ENCODE data around the gene ADAM12. TPM values are rescaled to one million over a fixed set of nuclear protein-coding genes. Genes with fewer than 3 reads are reported as not detected.

The ADAM12 gene
- total RNA-seq, 1 donor from 2014 or later: 100 TPM

DNA sequence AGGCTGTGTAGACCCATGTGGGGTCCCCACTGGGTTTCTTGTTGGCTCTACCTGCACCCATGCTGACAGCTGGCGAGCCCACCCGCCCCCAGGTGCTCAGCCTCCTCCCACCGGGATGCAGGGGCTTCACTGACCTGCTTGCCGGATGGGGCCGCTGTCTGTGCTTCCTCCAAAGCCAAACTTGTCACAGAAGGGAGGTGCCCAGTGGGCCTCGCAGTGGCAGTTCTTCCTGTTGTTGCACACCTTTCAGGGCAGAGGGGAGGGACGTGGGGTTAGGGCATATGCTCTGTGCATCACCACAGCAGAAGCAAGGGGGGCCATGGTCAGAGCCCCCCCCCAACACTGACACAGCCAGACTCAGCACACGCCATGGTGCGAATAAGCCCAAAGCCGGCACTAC, 345.4 kb downstream of the ADAM12 start:
- Histone ChIP-seq H3K27ac (ENCODE audit: low read depth, low read length) (no peak overlapping the region), H2AFZ (ENCODE audit: low read depth, low read length) (no peak overlapping the region), H3K4me1 (ENCODE audit: insufficient read depth, low read length) (peaks cover 4% of the 10 kb centered on the region), H3K9ac (ENCODE audit: low read length) (no peak overlapping the region), H4K20me1 (ENCODE audit: insufficient read depth, low read length) (no peaks in the 10 kb centered on the region), H3K79me2 (ENCODE audit: insufficient read depth, low read length) (no peaks in the 10 kb centered on the region), H3K27me3 (ENCODE audit: insufficient read depth, low read length) (no peaks in the 10 kb centered on the region), H3K4me2 (ENCODE audit: low read length) (no peak overlapping the region), H3K9me3 (ENCODE audit: insufficient read depth, low read depth, low read length) (no peaks in the 10 kb centered on the region), H3K36me3 (ENCODE audit: insufficient read depth, low read length) (peaks cover 46% of the 10 kb centered on the region), H3K4me3 (ENCODE audit: insufficient read depth, low read depth, low read length) (no peak overlapping the region)
- H3K9me3 Mint-ChIP-seq (ENCODE audit: unreplicated experiment): no peaks in the 10 kb centered on the region
- peaks cover 26% of the 10 kb centered on the region for H3K36me3 Mint-ChIP-seq (ENCODE audit: low read depth, unreplicated experiment)
- H3K4me3 Mint-ChIP-seq (ENCODE audit: unreplicated experiment): no peak overlapping the region
- peaks cover 13% of the 10 kb centered on the region for H3K4me1 Mint-ChIP-seq (ENCODE audit: low read depth, unreplicated experiment)
- FAIRE-seq (no peak), DNase-seq (ENCODE audit: low read depth) (no peak)
- no peak for TF ChIP-seq EZH2 (IDR thresholded peaks at IDR 0.05; ENCODE audit: insufficient read depth, low read length)
- TF ChIP-seq, protein P1, sequence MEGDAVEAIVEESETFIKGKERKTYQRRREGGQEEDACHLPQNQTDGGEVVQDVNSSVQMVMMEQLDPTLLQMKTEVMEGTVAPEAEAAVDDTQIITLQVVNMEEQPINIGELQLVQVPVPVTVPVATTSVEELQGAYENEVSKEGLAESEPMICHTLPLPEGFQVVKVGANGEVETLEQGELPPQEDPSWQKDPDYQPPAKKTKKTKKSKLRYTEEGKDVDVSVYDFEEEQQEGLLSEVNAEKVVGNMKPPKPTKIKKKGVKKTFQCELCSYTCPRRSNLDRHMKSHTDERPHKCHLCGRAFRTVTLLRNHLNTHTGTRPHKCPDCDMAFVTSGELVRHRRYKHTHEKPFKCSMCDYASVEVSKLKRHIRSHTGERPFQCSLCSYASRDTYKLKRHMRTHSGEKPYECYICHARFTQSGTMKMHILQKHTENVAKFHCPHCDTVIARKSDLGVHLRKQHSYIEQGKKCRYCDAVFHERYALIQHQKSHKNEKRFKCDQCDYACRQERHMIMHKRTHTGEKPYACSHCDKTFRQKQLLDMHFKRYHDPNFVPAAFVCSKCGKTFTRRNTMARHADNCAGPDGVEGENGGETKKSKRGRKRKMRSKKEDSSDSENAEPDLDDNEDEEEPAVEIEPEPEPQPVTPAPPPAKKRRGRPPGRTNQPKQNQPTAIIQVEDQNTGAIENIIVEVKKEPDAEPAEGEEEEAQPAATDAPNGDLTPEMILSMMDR (IDR thresholded peaks at IDR 0.05; ENCODE audit: insufficient read depth, low read depth, low read length): no peak
- H3K27me3 Mint-ChIP-seq (ENCODE audit: low read depth, unreplicated experiment): no peaks in the 10 kb centered on the region
- no peak overlapping the region for H3K27ac Mint-ChIP-seq (ENCODE audit: unreplicated experiment)

DNA sequence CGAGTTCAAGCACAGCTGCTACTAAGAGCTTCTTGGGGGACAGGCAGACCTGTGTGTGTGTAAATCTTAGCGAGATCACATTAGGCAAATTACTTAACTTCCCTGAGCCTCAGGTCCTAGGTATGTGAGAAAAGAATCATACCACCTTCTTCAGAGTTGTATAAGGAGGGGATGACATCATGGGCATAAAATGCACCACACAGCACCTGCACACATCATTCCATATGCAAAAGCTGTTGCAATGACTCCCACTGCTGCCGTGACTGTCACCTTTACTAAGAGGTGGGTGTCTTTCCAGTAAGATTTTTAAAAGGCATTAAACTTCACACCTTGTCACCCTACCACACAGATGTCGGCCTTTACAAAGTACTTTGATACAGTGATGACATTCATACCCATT, 345.9 kb downstream of the ADAM12 start:
- Mint-ChIP-seq H3K27ac (ENCODE audit: unreplicated experiment) (peak overlapping the region; percentile 88), H3K4me1 (ENCODE audit: low read depth, unreplicated experiment) (peaks cover 13% of the 10 kb centered on the region), H3K4me3 (ENCODE audit: unreplicated experiment) (no peak overlapping the region), H3K36me3 (ENCODE audit: low read depth, unreplicated experiment) (peaks cover 25% of the 10 kb centered on the region), H3K9me3 (ENCODE audit: unreplicated experiment) (no peaks in the 10 kb centered on the region), H3K27me3 (ENCODE audit: low read depth, unreplicated experiment) (no peaks in the 10 kb centered on the region)
- peak overlapping the region; percentile 3 for H3K9ac ChIP-seq (ENCODE audit: low read length)
- FAIRE-seq (no peak), DNase-seq (ENCODE audit: low read depth) (no peak)
- H3K36me3 ChIP-seq (ENCODE audit: insufficient read depth, low read length): peaks cover 50% of the 10 kb centered on the region
- H3K4me3 ChIP-seq (ENCODE audit: insufficient read depth, low read depth, low read length): no peak overlapping the region
- H2AFZ ChIP-seq (ENCODE audit: low read depth, low read length): no peak overlapping the region
- H4K20me1 ChIP-seq (ENCODE audit: insufficient read depth, low read length): no peaks in the 10 kb centered on the region
- no peaks in the 10 kb centered on the region for H3K79me2 ChIP-seq (ENCODE audit: insufficient read depth, low read length)
- H3K27ac ChIP-seq (ENCODE audit: low read depth, low read length): peak overlapping the region; percentile 9
- H3K9me3 ChIP-seq (ENCODE audit: insufficient read depth, low read depth, low read length): no peaks in the 10 kb centered on the region
- no peak for TF ChIP-seq EZH2 (IDR thresholded peaks at IDR 0.05; ENCODE audit: insufficient read depth, low read length)
- TF ChIP-seq, protein P1 (IDR thresholded peaks at IDR 0.05; ENCODE audit: insufficient read depth, low read depth, low read length): no peak
- H3K27me3 ChIP-seq (ENCODE audit: insufficient read depth, low read length): no peaks in the 10 kb centered on the region
- peaks cover 4% of the 10 kb centered on the region for H3K4me1 ChIP-seq (ENCODE audit: insufficient read depth, low read length)
- H3K4me2 ChIP-seq (ENCODE audit: low read length): no peak overlapping the region

DNA sequence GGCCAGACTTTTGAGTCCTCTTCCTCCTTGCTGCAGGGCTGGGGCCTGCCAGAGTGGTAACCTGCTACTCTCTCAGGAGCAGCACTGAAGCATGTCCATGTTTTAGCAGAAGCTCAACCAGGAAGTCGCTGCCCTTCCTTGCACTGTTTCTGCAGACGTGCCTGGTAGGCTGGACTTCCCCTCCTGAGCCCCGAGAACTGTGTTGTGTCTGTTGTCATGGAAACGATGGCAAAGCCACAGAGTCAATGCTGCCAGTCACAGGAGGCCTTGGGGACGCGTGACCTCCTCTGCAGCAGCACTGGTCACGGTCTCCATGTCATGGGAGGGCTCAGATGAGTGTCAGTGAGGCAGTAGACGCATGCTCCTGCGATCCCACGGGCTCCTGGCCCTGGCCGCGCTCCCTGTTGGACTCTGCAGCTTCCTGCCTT, 346.5 kb downstream of the ADAM12 start:
- no peaks in the 10 kb centered on the region for H3K27me3 Mint-ChIP-seq (ENCODE audit: low read depth, unreplicated experiment)
- DNase-seq (ENCODE audit: low read depth) (peak; percentile 54), FAIRE-seq (no peak)
- no peaks in the 10 kb centered on the region for H4K20me1 ChIP-seq (ENCODE audit: insufficient read depth, low read length)
- H3K9me3 Mint-ChIP-seq (ENCODE audit: unreplicated experiment): no peaks in the 10 kb centered on the region
- peak overlapping the region; percentile 19 for H2AFZ ChIP-seq (ENCODE audit: low read depth, low read length)
- H3K27ac ChIP-seq (ENCODE audit: low read depth, low read length): peak overlapping the region; percentile 9
- H3K27ac Mint-ChIP-seq (ENCODE audit: unreplicated experiment): peak overlapping the region; percentile 88
- H3K9ac ChIP-seq (ENCODE audit: low read length): peak overlapping the region; percentile 3
- peaks cover 50% of the 10 kb centered on the region for H3K36me3 ChIP-seq (ENCODE audit: insufficient read depth, low read length)
- H3K79me2 ChIP-seq (ENCODE audit: insufficient read depth, low read length): no peaks in the 10 kb centered on the region
- H3K4me3 ChIP-seq (ENCODE audit: insufficient read depth, low read depth, low read length): no peak overlapping the region
- no peak overlapping the region for H3K4me3 Mint-ChIP-seq (ENCODE audit: unreplicated experiment)
- peaks cover 4% of the 10 kb centered on the region for H3K4me1 ChIP-seq (ENCODE audit: insufficient read depth, low read length)
- H3K4me1 Mint-ChIP-seq (ENCODE audit: low read depth, unreplicated experiment): peaks cover 13% of the 10 kb centered on the region
- no peaks in the 10 kb centered on the region for H3K9me3 ChIP-seq (ENCODE audit: insufficient read depth, low read depth, low read length)
- no peak overlapping the region for H3K4me2 ChIP-seq (ENCODE audit: low read length)
- H3K36me3 Mint-ChIP-seq (ENCODE audit: low read depth, unreplicated experiment): peaks cover 21% of the 10 kb centered on the region
- TF ChIP-seq, protein P1 (IDR thresholded peaks at IDR 0.05; ENCODE audit: insufficient read depth, low read depth, low read length): no peak
- no peak for TF ChIP-seq EZH2 (IDR thresholded peaks at IDR 0.05; ENCODE audit: insufficient read depth, low read length)
- no peaks in the 10 kb centered on the region for H3K27me3 ChIP-seq (ENCODE audit: insufficient read depth, low read length)

Measured in astrocyte (in vitro differentiated cells and primary cell).